HG02885 (cell line): ENCODE measurements around the gene SSX4.
"Not testable (repeated sequence)": the region's sequence is repeated elsewhere in the genome, so short reads cannot be mapped to it uniquely, and the experiment has no call there.

Source experiments
- ATAC-seq: cut with Tn5 transposase; IDR thresholded peaks from one replicate; pipeline ENCODE4 v1.9.1; 2021; ENCODE audit warnings: mild to moderate bottlenecking; ENCODE audit not compliant: unreplicated experiment, poor library complexity

The SSX4 gene

DNA sequence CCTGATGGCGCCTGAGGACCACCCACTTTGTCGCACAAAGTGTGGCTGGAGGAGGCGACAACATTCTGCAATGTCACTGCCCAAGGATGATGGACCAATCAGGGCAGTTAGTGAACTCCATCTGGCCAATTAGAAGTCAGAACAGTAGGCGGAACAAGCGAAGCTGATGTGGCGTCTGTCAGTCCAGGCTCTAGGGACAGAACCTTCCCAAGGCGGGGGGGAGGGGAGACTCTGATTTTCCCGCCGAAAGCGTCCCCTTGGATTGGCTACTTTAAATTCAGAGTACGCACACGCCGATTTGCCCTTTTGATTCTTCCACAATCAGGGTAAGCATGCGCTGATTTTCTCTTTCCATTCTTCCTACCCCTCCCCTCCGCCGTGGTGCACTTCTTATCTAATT is at the start of gene SSX4:
SSX4 (plus strand) TSS at position 301 of the 400 bp plus-strand sequence. CDS start 515 bp downstream, outside the sequence.
- ATAC-seq, result not testable (repeated sequence)

- ATAC-seq, result not testable (repeated sequence)
Measured at GRCh38 chrX:48346059-48346458, 37.3 kb upstream of the SSX4 start.

GRCh38 chrX:48356315-48357094 is 26.8 kb upstream of the SSX4 start, which contains the start of gene SSX3:
Gene SSX3 (minus strand): TSS chrX:48356703. CDS start chrX:48355249, 1,454 bp downstream.
- not testable (repeated sequence) for ATAC-seq

DNA sequence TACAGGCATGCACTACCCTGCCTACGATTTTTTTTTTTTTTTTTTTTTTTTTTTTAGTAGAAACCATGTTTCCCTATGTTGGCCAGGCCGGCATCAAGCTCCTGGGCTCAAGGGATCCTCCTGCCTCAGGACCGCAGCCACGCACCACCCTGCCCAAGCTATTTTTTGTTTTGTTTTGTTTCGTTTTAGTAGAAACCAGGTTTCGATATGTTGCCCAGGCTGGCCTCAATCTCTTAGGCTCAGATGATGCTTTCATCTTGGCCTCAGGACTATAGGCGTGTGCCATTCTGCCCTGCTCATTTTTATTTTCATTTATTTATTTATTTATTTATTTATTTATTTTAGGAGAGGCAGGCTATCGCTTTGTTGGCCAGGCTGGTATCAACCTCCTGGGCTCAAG is 25.7 kb upstream of the SSX4 start:
- ATAC-seq, result no peak

DNA sequence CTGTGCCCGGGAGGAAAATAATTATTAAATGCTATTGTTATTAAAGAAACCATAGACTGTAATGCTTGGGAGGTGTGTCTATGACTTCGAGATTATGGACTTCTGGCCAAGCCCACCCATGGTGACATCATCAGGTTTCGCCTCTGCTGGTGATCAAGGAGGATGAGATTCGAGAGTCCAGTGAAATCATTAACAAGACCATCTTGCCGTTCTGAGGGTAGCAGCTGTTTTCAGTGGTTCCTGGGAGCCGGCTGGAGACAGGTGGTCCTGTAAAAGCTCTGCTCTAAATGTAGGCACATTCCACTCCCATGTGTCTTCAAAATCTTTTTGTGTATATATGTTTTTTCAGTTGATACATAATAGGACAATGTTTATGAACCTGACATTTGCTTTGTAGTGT is 24.1 kb upstream of the SSX4 start:
- not testable (repeated sequence) for ATAC-seq

DNA sequence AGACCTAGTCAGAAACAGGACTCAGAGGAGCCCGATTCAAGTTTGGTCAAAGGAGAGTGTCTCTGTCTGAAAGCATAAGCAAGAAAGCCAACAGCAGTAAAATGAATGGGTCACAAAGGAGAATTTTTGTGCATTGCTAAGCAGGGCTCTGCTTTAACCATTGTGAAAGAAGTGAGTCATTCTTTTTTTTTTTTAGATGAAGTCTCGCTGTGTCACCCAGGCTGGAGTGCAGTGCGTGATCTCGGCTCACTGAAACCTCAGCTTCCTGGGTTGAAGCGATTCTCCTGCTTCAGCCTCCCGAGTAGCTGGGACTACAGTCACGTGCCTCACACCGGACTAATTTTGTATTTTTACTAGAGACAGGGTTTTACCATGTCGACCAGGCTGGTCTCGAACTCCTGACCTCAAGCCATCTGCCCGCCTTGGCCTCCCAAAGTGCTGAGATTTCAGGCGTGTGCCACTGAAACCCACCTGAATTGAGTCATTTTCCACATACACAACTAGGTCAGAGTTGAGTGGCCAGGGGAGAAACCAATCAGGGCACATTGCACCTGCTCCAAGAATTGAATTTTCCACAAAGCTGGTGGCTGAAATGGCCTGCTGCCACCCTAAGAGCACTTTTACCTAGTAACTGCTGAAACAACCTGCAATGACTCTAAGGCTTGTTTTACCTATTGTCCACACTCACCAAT is 15.5 kb upstream of the SSX4 start:
- not testable (repeated sequence) for ATAC-seq

GRCh38 chrX:48370408-48370807 is 12.9 kb upstream of the SSX4 start:
- not testable (repeated sequence) for ATAC-seq

DNA sequence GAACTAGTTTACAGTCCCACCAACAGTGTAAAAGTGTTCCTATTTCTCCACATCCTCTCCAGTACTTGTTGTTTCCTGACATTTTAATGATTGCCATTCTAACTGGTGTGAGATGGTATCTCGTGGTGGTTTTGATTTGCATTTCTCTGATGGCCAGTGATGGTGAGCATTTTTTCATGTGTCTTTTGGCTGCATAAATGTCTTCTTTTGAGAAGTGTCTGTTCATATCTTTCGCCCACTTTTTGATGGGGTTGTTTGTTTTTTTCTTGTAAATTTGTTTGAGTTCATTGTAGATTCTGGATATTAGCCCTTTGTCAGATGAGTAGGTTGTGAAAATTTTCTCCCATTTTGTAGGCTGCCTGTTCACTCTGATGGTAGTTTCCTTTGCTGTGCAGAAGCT is 13.6 kb downstream of the SSX4 start:
- not testable (repeated sequence) for ATAC-seq

DNA sequence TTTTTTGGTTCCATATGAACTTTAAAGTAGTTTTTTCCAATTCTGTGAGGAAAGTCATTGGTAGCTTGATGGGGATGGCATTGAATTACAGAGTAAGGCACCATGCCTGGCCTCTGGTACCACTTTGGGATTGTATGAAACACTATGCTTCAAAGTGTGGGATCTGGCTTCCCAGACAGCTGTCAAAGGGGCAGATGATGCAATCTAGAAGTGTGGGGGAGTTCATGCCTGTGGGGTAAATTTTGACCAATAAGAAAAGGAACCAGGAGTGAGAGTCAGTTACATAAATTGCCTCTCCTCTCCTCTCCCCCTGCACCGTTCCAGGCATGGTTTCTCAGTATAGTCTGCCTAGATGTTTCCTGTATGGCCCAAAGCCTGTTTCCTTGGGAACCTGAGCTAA is 14.5 kb downstream of the SSX4 start:
- not testable (repeated sequence) for ATAC-seq

DNA sequence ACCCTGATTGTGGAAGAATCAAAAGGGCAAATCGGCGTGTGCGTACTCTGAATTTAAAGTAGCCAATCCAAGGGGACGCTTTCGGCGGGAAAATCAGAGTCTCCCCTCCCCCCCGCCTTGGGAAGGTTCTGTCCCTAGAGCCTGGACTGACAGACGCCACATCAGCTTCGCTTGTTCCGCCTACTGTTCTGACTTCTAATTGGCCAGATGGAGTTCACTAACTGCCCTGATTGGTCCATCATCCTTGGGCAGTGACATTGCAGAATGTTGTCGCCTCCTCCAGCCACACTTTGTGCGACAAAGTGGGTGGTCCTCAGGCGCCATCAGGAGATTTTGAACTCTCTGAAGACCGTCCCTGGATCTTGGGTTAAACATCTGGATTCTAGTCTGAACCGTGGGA is 28.5 kb downstream of the SSX4 start, which contains the start of gene SSX4B:
SSX4B (minus strand) TSS at position 101 of the 400 bp plus-strand sequence. CDS start 588 bp downstream, outside the sequence.
- not testable (repeated sequence) for ATAC-seq

DNA sequence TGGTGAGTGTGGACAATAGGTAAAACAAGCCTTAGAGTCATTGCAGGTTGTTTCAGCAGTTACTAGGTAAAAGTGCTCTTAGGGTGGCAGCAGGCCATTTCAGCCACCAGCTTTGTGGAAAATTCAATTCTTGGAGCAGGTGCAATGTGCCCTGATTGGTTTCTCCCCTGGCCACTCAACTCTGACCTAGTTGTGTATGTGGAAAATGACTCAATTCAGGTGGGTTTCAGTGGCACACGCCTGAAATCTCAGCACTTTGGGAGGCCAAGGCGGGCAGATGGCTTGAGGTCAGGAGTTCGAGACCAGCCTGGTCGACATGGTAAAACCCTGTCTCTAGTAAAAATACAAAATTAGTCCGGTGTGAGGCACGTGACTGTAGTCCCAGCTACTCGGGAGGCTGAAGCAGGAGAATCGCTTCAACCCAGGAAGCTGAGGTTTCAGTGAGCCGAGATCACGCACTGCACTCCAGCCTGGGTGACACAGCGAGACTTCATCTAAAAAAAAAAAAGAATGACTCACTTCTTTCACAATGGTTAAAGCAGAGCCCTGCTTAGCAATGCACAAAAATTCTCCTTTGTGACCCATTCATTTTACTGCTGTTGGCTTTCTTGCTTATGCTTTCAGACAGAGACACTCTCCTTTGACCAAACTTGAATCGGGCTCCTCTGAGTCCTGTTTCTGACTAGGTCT is 43.8 kb downstream of the SSX4 start:
- ATAC-seq, result not testable (repeated sequence)

GRCh38 chrX:48429606-48430005 is 46.3 kb downstream of the SSX4 start:
- not testable (repeated sequence) for ATAC-seq

GRCh38 chrX:48430166-48430565 is 46.8 kb downstream of the SSX4 start:
- not testable (repeated sequence) for ATAC-seq

DNA sequence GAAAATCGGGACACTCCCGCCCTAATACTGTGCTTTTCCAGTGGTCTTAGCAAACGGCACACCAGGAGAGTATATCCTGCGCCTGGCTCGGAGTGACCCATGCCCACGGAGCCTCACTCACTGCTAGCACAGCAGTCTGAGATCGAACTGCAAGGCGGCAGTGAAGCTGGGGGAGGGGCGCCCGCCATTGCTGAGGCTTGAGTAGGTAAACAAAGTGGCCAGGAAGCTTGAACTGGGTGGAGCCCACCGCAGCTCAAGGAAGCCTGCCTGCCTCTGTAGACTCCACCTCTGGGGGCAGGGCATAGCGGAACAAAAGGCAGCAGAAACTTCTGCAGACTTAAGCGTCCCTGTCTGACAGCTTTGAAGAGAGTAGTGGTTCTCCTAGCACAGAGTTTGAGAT is 50.4 kb downstream of the SSX4 start:
- not testable (repeated sequence) for ATAC-seq
